SK-MEL-5 (cell line): ENCODE measurements around the gene SRRM4. TPM values are rescaled to one million over a fixed set of nuclear protein-coding genes. Genes with fewer than 3 reads are reported as not detected.

Source experiments
- DNase-seq: peaks from one replicate; pipeline ENCODE4 v3.0.0-alpha.2; 2016; ENCODE audit warnings: low read depth, low spot score
- in situ Hi-C: cut with HindIII; loops from 2 replicates; pipeline ENCODE4 v1.10.0; 2016; ENCODE audit warnings: low sequenced_read_pairs, high pct_unique_total_duplicates, low pct_unique_long_range_greater_than_20kb
- total RNA-seq: library from RNA; depleted of rRNA; stranded (reverse); fragments of >200 nt; shearing (Covaris generic); gene quantifications from 2 replicates; pipeline ENCODE4 v1.2.3, GENCODE V29; 2014; rRNA removed

The SRRM4 gene
- total RNA-seq, 1 experiment from 2014 or later: not detected

- in situ Hi-C loops: no loop called here
- DNase-seq: no peak
Observed at GRCh38 chr12:119201789-119202543, 220.6 kb downstream of the SRRM4 start.

- in situ Hi-C loops: no loop called here
- DNase-seq: no peak
Observed at GRCh38 chr12:119202544-119202943, 221.2 kb downstream of the SRRM4 start.

- in situ Hi-C loops: no loop called here
- no peak for DNase-seq
Observed at GRCh38 chr12:119204131-119204530, 222.8 kb downstream of the SRRM4 start.

GRCh38 chr12:119204671-119205285 is 223.4 kb downstream of the SRRM4 start:
- DNase-seq: peak; percentile 61
- in situ Hi-C loops: no loop called here

- DNase-seq: peak; percentile 55
- in situ Hi-C loops: no loop called here
Observed at GRCh38 chr12:119206348-119207062, 225.2 kb downstream of the SRRM4 start.

- no peak for DNase-seq
- in situ Hi-C loops: no loop called here
Observed at GRCh38 chr12:119207063-119207560, 225.8 kb downstream of the SRRM4 start.

- DNase-seq: peak; percentile 74
- in situ Hi-C loops: no loop called here
Observed at GRCh38 chr12:119208626-119209061, 227.3 kb downstream of the SRRM4 start.

- in situ Hi-C loops: no loop called here
Observed at GRCh38 chr12:119211884-119212283, 230.5 kb downstream of the SRRM4 start.

More at GRCh38 chr12:119211884-119212283, 230.5 kb downstream of the SRRM4 start:
- DNase-seq: no peak

Other genes starting within 250 kb of the SRRM4 start
- gene HSPB8, start 197.4 kb downstream of the SRRM4 start, total RNA-seq: 28.9 and 32.6 TPM in 2 replicates